ENCODE data around the gene SPINK5. TPM values are rescaled to one million over a fixed set of nuclear protein-coding genes. Genes with fewer than 3 reads are reported as not detected.

Gene SPINK5
- total RNA-seq, 1 experiment from 2014 or later = not detected

- Histone ChIP-seq H3K36me3 (ENCODE audit: control insufficient read depth, insufficient read depth, low read length) (no peaks in the 10 kb centered on the region), H3K4me3 (ENCODE audit: low read depth in 2 of 2, low read length in 2 of 2) (no peak overlapping the region), H3K9me3 (ENCODE audit: control insufficient read depth, insufficient read depth, low read depth, low read length) (no peaks in the 10 kb centered on the region), H3K4me1 (ENCODE audit: control insufficient read depth, insufficient read depth, low read length) (no peaks in the 10 kb centered on the region), H3K27ac (ENCODE audit: low read length) (no peak overlapping the region), H3K27me3 (ENCODE audit: control insufficient read depth, insufficient read depth, low read length) (no peaks in the 10 kb centered on the region)
- DNase-seq (ENCODE audit: low read depth, low spot score) = no peak
- no TSS peak for BruUV-seq (replicated peaks)
- POLR2A ChIA-PET = no interaction called here
- intact Hi-C loops (cut with micrococcal nuclease; ENCODE audit: unreplicated experiment) = no loop called here
- TF ChIP-seq CTCF (IDR thresholded peaks at IDR 0.05) (no peak), REST (IDR thresholded peaks at IDR 0.05; ENCODE audit: insufficient read depth in 1 of 2, low read depth in 2 of 2, low read length in 1 of 2) (no peak), TCF7L2 (IDR thresholded peaks at IDR 0.05; ENCODE audit: low read depth, low read length) (no peak), SIN3A (IDR thresholded peaks at IDR 0.05; ENCODE audit: borderline replicate concordance, insufficient read depth, low read depth, low read length) (no peak), POLR2AphosphoS5 (IDR thresholded peaks at IDR 0.05; ENCODE audit: low read depth, low read length) (no peak)
- ATAC-seq = no peak
- in situ Hi-C loops (cut with HindIII; ENCODE audit: low pct_unique_long_range_greater_than_20kb, low sequenced_read_pairs) = no loop called here
- CTCF ChIA-PET = no interaction called here
These were observed 98.3 kb downstream of the SPINK5 start for GRCh38 chr5:148162038-148162437.

GRCh38 chr5:148163345-148163744 lies 99.6 kb downstream of the SPINK5 start:
- TF ChIP-seq SIN3A (IDR thresholded peaks at IDR 0.05; ENCODE audit: borderline replicate concordance, insufficient read depth, low read depth, low read length) (no peak), POLR2AphosphoS5 (IDR thresholded peaks at IDR 0.05; ENCODE audit: low read depth, low read length) (no peak), CTCF (IDR thresholded peaks at IDR 0.05) (no peak)
- no peak for DNase-seq (ENCODE audit: low read depth, low spot score)
- no peak overlapping the region for H3K4me3 ChIP-seq (ENCODE audit: low read depth in 2 of 2, low read length in 2 of 2)
- POLR2A ChIA-PET = no interaction called here
- no TSS peak for BruUV-seq (replicated peaks)
- CTCF ChIA-PET = no interaction called here
- H3K9me3 ChIP-seq (ENCODE audit: control insufficient read depth, insufficient read depth, low read depth, low read length) = no peaks in the 10 kb centered on the region
- in situ Hi-C loops (cut with HindIII; ENCODE audit: low pct_unique_long_range_greater_than_20kb, low sequenced_read_pairs) = no loop called here
- intact Hi-C loops (cut with micrococcal nuclease; ENCODE audit: unreplicated experiment) = no loop called here
- no peak for ATAC-seq
- H3K4me1 ChIP-seq (ENCODE audit: control insufficient read depth, insufficient read depth, low read length) = no peaks in the 10 kb centered on the region
- H3K27ac ChIP-seq (ENCODE audit: low read length) = no peak overlapping the region
- H3K27me3 ChIP-seq (ENCODE audit: control insufficient read depth, insufficient read depth, low read length) = no peaks in the 10 kb centered on the region
- H3K36me3 ChIP-seq (ENCODE audit: control insufficient read depth, insufficient read depth, low read length) = no peaks in the 10 kb centered on the region
